Osteocyte (in vitro differentiated cells): Measurements from ENCODE around the gene LCN6. TPM values are rescaled to one million over a fixed set of nuclear protein-coding genes. Genes with fewer than 3 reads are reported as not detected.
A peak's percentile ranks its signal among the peaks of the same experiment; 100 is the strongest.

Experiments used
- DNase-seq: peaks from one replicate; pipeline ENCODE4 v3.0.0; 2021; ENCODE audit warnings: mixed read lengths; ENCODE audit not compliant: unreplicated experiment; ENCODE audit errors: extremely low spot score
- H3K27ac Mint-ChIP-seq: one replicate; pipeline ENCODE4 v1.8.0; 2021; ENCODE audit warnings: mild to moderate bottlenecking, mixed read lengths; ENCODE audit not compliant: unreplicated experiment
- H3K27me3 Mint-ChIP-seq: one replicate; pipeline ENCODE4 v1.8.0; 2021; ENCODE audit warnings: mixed read lengths; ENCODE audit not compliant: unreplicated experiment
- H3K36me3 Mint-ChIP-seq: one replicate; pipeline ENCODE4 v1.8.0; 2021; ENCODE audit warnings: mixed read lengths; ENCODE audit not compliant: unreplicated experiment
- H3K4me1 Mint-ChIP-seq: one replicate; pipeline ENCODE4 v1.8.0; 2021; ENCODE audit warnings: mixed read lengths; ENCODE audit not compliant: unreplicated experiment
- H3K4me3 Mint-ChIP-seq: one replicate; pipeline ENCODE4 v1.8.0; 2021; ENCODE audit warnings: mild to moderate bottlenecking, moderate library complexity, mixed read lengths; ENCODE audit not compliant: unreplicated experiment
- H3K9me3 Mint-ChIP-seq: one replicate; pipeline ENCODE4 v1.8.0; 2021; ENCODE audit warnings: mixed read lengths; ENCODE audit not compliant: unreplicated experiment
- CTCF ChIP-seq: fragments of 200-600 bp; sonication (generic); IDR thresholded peaks from 2 replicates; pipeline ENCODE4 v1.5.0; 2021; ENCODE audit warnings: antibody characterized with exemption, mild to moderate bottlenecking, moderate library complexity
- total RNA-seq: library from RNA; stranded (reverse); gene quantifications from 2 replicates; pipeline ENCODE4 v1.2.1, GENCODE V29; 2021

Gene LCN6
- total RNA-seq, 1 donor from 2014 or later = not detected

DNA sequence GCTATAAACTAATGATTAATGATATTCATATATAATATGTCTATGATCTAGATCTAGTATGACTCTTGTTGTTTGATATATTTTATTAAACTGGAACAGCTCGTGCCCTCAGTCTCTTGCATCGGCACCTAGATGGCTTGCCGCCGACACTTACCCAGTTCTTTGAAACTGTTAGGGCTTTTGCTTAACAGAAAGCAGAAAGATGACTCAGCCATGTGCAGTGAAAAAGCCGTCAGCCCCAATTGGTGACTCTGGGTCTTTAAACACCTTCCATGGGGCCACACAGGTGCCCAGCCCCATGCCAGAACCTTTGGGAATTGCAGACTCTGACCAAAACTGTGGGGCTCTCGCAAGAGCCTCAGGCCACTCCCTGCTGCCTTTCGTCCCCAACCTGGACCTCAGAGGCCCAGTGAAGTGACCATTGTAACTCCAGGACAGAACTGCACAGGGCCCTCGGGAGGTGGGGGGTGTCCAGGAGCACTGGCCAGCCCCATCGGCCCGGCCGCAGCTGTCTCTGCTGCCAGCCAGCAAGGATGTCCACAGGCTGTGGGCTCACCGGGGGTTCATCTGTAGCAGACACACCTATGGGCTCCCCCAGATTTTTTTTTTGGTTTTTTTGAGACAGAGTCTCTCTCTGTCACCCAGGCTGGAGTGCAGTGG is 13.4 kb downstream of the LCN6 start:
- Mint-ChIP-seq H3K4me3 (no peak overlapping the region), H3K36me3 (no peaks in the 10 kb centered on the region), H3K4me1 (peaks cover under 1% of the 10 kb centered on the region), H3K27me3 (peaks cover 9% of the 10 kb centered on the region), H3K9me3 (no peaks in the 10 kb centered on the region), H3K27ac (no peak overlapping the region)
- no peak for TF ChIP-seq CTCF
- DNase-seq = no peak

DNA sequence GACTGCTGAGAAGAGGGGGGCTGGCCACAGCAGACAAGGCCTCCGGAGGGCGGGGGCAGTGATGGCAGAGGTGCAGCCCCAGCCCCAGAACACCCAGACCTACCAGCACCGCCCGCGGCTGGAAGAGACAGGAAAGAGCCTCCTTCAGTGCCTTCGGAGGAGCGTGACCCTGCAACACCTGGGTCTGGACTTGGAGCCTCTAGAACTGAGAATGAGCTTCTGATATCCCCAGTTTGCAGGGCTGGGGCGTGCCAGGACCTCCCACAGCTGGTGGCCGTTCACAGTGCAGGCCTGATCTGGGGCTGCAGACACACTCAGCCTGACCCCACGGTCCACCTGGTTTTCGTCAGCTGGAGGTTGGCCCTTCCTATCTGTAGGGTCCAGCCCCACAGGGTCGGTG is 14.7 kb downstream of the LCN6 start:
- H3K27me3 Mint-ChIP-seq = peaks cover 6% of the 10 kb centered on the region
- DNase-seq = no peak
- H3K9me3 Mint-ChIP-seq = no peaks in the 10 kb centered on the region
- no peaks in the 10 kb centered on the region for H3K36me3 Mint-ChIP-seq
- no peak overlapping the region for H3K27ac Mint-ChIP-seq
- H3K4me3 Mint-ChIP-seq = no peak overlapping the region
- peaks cover 9% of the 10 kb centered on the region for H3K4me1 Mint-ChIP-seq
- no peak for TF ChIP-seq CTCF

DNA sequence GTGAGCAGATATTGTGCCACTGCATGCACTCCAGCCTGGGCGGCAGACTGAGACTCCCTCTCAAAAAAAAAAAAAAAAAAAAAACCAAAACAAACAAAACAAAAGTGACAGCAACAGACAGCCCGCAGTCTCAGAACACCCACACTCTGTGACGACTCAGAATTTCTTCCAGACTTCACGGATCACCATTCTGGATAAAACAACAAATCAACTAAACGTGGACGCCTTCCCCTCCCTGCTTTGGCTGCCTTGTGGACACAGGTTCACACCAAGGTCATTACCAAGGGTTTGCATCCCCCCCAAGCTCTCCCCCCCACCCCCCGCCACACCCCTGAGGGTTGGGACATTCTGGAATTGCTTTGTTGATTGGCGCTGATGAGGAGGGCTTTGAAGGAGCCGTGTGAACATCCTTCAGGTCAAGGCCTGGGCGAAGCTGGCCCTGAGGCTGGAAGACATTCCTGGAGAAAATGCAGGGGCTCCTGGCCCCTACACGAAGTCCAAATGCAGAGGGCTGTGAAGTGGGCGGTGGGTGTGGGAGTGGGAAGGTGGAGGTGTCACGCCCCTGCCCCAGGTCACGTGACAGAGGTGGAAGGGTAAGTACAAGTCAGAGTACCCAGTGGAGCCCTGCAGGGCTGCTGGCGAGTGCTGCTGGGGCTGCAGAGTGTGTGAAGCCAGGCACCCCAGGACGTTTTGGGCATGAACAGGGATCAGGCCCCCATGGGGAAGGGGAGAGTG is 15.7 kb downstream of the LCN6 start:
- peaks cover under 1% of the 10 kb centered on the region for H3K27me3 Mint-ChIP-seq
- no peaks in the 10 kb centered on the region for H3K9me3 Mint-ChIP-seq
- no peaks in the 10 kb centered on the region for H3K36me3 Mint-ChIP-seq
- peaks cover 9% of the 10 kb centered on the region for H3K4me1 Mint-ChIP-seq
- no peak overlapping the region for H3K4me3 Mint-ChIP-seq
- DNase-seq = no peak
- no peak for TF ChIP-seq CTCF
- H3K27ac Mint-ChIP-seq = no peak overlapping the region

DNA sequence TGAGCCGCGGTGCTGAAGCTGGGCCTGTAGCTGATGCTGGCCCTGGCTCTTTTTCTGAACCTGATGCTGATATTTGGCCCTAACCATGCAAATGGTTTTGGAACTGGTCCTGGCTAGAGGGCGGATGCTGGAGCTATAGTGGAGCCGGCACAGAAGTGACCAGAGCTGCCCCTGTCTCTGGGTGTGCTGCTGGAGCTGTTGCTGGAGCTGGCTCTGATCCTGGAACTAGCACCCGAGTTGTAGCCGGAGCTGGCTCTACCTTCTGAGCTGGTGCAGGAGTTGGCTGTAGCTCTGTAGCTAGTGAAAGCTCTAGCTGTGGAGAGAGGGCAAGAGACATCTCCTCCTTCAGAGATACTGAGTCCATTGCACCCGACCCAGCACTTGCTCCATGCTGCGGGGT is 18.4 kb downstream of the LCN6 start:
- Mint-ChIP-seq H3K36me3 (peaks cover 7% of the 10 kb centered on the region), H3K27me3 (no peaks in the 10 kb centered on the region), H3K27ac (no peak overlapping the region), H3K4me3 (peak overlapping the region; percentile 70), H3K4me1 (peaks cover 31% of the 10 kb centered on the region), H3K9me3 (no peaks in the 10 kb centered on the region)
- no peak for DNase-seq
- TF ChIP-seq CTCF = no peak

- Mint-ChIP-seq H3K27ac (no peak overlapping the region), H3K27me3 (no peaks in the 10 kb centered on the region), H3K4me3 (peak overlapping the region; percentile 70), H3K9me3 (no peaks in the 10 kb centered on the region), H3K4me1 (peaks cover 33% of the 10 kb centered on the region), H3K36me3 (peaks cover 13% of the 10 kb centered on the region)
- no peak for DNase-seq
- no peak for TF ChIP-seq CTCF
Measured at GRCh38 chr9:136729144-136729543, 19.2 kb downstream of the LCN6 start.
